Testis (tissue), 2 donors: ENCODE measurements around the gene PPP2CA.

Source experiments
- POLR2A ChIP-seq: fragments of 450-650 bp; IDR thresholded peaks from one replicate; pipeline ENCODE4 v1.6.1; 2017; ENCODE audit warnings: antibody characterized with exemption, mild to moderate bottlenecking, moderate library complexity
- TF ChIP-seq, protein P1 (sequence below), 3 experiments: fragments of 450-650 bp in 2 of 3; fragments of 200-600 bp in 1 of 3; sonication (generic) in 1 of 3; IDR thresholded peaks; one replicate each; pipeline ENCODE4 v1.5.1; 2016 to 2019; ENCODE audit warnings: antibody characterized with exemption in 3 of 3, mild to moderate bottlenecking in 2 of 3, moderate library complexity in 1 of 3

- TF ChIP-seq, protein P1, sequence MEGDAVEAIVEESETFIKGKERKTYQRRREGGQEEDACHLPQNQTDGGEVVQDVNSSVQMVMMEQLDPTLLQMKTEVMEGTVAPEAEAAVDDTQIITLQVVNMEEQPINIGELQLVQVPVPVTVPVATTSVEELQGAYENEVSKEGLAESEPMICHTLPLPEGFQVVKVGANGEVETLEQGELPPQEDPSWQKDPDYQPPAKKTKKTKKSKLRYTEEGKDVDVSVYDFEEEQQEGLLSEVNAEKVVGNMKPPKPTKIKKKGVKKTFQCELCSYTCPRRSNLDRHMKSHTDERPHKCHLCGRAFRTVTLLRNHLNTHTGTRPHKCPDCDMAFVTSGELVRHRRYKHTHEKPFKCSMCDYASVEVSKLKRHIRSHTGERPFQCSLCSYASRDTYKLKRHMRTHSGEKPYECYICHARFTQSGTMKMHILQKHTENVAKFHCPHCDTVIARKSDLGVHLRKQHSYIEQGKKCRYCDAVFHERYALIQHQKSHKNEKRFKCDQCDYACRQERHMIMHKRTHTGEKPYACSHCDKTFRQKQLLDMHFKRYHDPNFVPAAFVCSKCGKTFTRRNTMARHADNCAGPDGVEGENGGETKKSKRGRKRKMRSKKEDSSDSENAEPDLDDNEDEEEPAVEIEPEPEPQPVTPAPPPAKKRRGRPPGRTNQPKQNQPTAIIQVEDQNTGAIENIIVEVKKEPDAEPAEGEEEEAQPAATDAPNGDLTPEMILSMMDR (IDR thresholded peaks at IDR 0.05): no peak
- no peak for TF ChIP-seq POLR2A
Observed at GRCh38 chr5:134215757-134216156, 10.1 kb downstream of the PPP2CA start.
